ENCODE measurements around the gene COL7A1.

- TF ChIP-seq POLR2A (IDR thresholded peaks at IDR 0.05): no peak
- TF ChIP-seq, protein P1, sequence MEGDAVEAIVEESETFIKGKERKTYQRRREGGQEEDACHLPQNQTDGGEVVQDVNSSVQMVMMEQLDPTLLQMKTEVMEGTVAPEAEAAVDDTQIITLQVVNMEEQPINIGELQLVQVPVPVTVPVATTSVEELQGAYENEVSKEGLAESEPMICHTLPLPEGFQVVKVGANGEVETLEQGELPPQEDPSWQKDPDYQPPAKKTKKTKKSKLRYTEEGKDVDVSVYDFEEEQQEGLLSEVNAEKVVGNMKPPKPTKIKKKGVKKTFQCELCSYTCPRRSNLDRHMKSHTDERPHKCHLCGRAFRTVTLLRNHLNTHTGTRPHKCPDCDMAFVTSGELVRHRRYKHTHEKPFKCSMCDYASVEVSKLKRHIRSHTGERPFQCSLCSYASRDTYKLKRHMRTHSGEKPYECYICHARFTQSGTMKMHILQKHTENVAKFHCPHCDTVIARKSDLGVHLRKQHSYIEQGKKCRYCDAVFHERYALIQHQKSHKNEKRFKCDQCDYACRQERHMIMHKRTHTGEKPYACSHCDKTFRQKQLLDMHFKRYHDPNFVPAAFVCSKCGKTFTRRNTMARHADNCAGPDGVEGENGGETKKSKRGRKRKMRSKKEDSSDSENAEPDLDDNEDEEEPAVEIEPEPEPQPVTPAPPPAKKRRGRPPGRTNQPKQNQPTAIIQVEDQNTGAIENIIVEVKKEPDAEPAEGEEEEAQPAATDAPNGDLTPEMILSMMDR (IDR thresholded peaks at IDR 0.05): no peak
Observed at GRCh38 chr3:48595075-48595525, at the start of gene COL7A1.
